Stimulated activated naive B cell treated with anti-CD40 and anti-IgM and Interleukin-4, amounts not matched to agents 10 μg/mL and 1 μg/mL and 100 μg/mL, for 72 hours (primary cell): ENCODE measurements around the gene CTSG.
"Not testable (repeated sequence)": the region's sequence is repeated elsewhere in the genome, so short reads cannot be mapped to it uniquely, and the experiment has no call there.

Source experiments
- ATAC-seq, 2 donors: fragments of 150-1000 bp; cut with Tn5 transposase; replicated peaks; 2 replicates each; pipeline ENCODE4 v1.10.0; 2021; ENCODE audit warnings: moderate library complexity in 1 of 2
- DNase-seq: peaks from one replicate; pipeline ENCODE4 v3.0.0; 2021
- H3K27ac Mint-ChIP-seq: one replicate; pipeline ENCODE4 v1.8.0; 2022; ENCODE audit warnings: mild to moderate bottlenecking, mixed read lengths
- H3K27me3 Mint-ChIP-seq, 2 donors: one replicate each; pipeline ENCODE4 v1.8.0; 2022; ENCODE audit warnings: mixed read lengths in 2 of 2
- H3K36me3 Mint-ChIP-seq, 2 donors: one replicate each; pipeline ENCODE4 v1.8.0; 2022; ENCODE audit warnings: mixed read lengths in 2 of 2, mild to moderate bottlenecking in 1 of 2
- H3K4me1 Mint-ChIP-seq, 2 donors: one replicate each; pipeline ENCODE4 v1.8.0; 2022; ENCODE audit warnings: mixed read lengths in 2 of 2, mild to moderate bottlenecking in 1 of 2
- H3K4me3 Mint-ChIP-seq, 2 donors: one replicate each; pipeline ENCODE4 v1.8.0; 2022; ENCODE audit warnings: mild to moderate bottlenecking in 2 of 2, mixed read lengths in 2 of 2, moderate library complexity in 1 of 2
- H3K9me3 Mint-ChIP-seq, 2 donors: one replicate each; pipeline ENCODE4 v1.8.0; 2022; ENCODE audit warnings: mixed read lengths in 2 of 2, mild to moderate bottlenecking in 1 of 2

Gene CTSG

GRCh38 chr14:24578558-24578957, 2.5 kb upstream of the CTSG start:
- no peak for DNase-seq
- H3K4me1 Mint-ChIP-seq: no peaks in the 10 kb centered on the region
- H3K27ac Mint-ChIP-seq: no peak overlapping the region
- H3K9me3 Mint-ChIP-seq: no peaks in the 10 kb centered on the region
- H3K36me3 Mint-ChIP-seq: no peaks in the 10 kb centered on the region
- H3K27me3 Mint-ChIP-seq: peaks cover 15 to 22% of the 10 kb centered on the region in 2 donors
- no peak overlapping the region for H3K4me3 Mint-ChIP-seq
- no peak for ATAC-seq

- Mint-ChIP-seq H3K36me3 (no peaks in the 10 kb centered on the region), H3K4me3 (no peak overlapping the region), H3K4me1 (no peaks in the 10 kb centered on the region), H3K27me3 (peaks cover 19 to 22% of the 10 kb centered on the region in 2 donors), H3K27ac (no peak overlapping the region), H3K9me3 (no peaks in the 10 kb centered on the region)
- no peak for DNase-seq
- no peak for ATAC-seq
Measured at GRCh38 chr14:24576771-24577170, 721 bp upstream of the CTSG start.

GRCh38 chr14:24574206-24574774, 1.8 kb downstream of the CTSG start:
- peaks cover 2 to 5% of the 10 kb centered on the region in 2 donors for H3K4me1 Mint-ChIP-seq
- peaks cover 3 to 5% of the 10 kb centered on the region in 2 donors for H3K9me3 Mint-ChIP-seq
- H3K36me3 Mint-ChIP-seq: no peaks in the 10 kb centered on the region
- no peak overlapping the region for H3K4me3 Mint-ChIP-seq
- peaks cover 22 to 31% of the 10 kb centered on the region in 2 donors for H3K27me3 Mint-ChIP-seq
- no peak for DNase-seq
- no peak overlapping the region for H3K27ac Mint-ChIP-seq
- ATAC-seq: no peak

GRCh38 chr14:24566318-24566717, 9.7 kb downstream of the CTSG start:
- H3K36me3 Mint-ChIP-seq: peaks cover 5 to 6% of the 10 kb centered on the region in 2 donors
- no peak overlapping the region for H3K4me3 Mint-ChIP-seq
- DNase-seq (no peak), ATAC-seq (no peak)
- peaks cover 2 to 4% of the 10 kb centered on the region in 2 donors for H3K4me1 Mint-ChIP-seq
- H3K27ac Mint-ChIP-seq: no peak overlapping the region
- peaks cover 23 to 37% of the 10 kb centered on the region in 2 donors for H3K27me3 Mint-ChIP-seq
- H3K9me3 Mint-ChIP-seq: peaks cover 26 to 33% of the 10 kb centered on the region in 2 donors

- ATAC-seq: no peak
- Mint-ChIP-seq H3K4me1 (no peaks in the 10 kb centered on the region), H3K27me3 (peaks cover 26 to 33% of the 10 kb centered on the region in 2 donors), H3K36me3 (peaks cover 5 to 6% of the 10 kb centered on the region in 2 donors), H3K9me3 (peaks cover 26 to 33% of the 10 kb centered on the region in 2 donors), H3K4me3 (no peak overlapping the region), H3K27ac (no peak overlapping the region)
- DNase-seq: no peak
Measured at GRCh38 chr14:24565766-24566165, 10.3 kb downstream of the CTSG start.

- H3K27ac Mint-ChIP-seq: no peak overlapping the region
- H3K4me1 Mint-ChIP-seq: no peaks in the 10 kb centered on the region
- H3K36me3 Mint-ChIP-seq: peaks cover 4 to 6% of the 10 kb centered on the region in 2 donors
- peaks cover 19 to 23% of the 10 kb centered on the region in 2 donors for H3K27me3 Mint-ChIP-seq
- H3K9me3 Mint-ChIP-seq: peaks cover 22 to 27% of the 10 kb centered on the region in 2 donors
- H3K4me3 Mint-ChIP-seq: no peak overlapping the region
- DNase-seq: no peak
- ATAC-seq: no peak
Measured at GRCh38 chr14:24563505-24563904, 12.5 kb downstream of the CTSG start.

- DNase-seq (no peak), ATAC-seq (no peak)
- H3K36me3 Mint-ChIP-seq: no peaks in the 10 kb centered on the region
- no peaks in the 10 kb centered on the region for H3K4me1 Mint-ChIP-seq
- H3K9me3 Mint-ChIP-seq: peaks cover 4 to 7% of the 10 kb centered on the region in 2 donors
- no peak overlapping the region for H3K27ac Mint-ChIP-seq
- peaks cover 11 to 19% of the 10 kb centered on the region in 2 donors for H3K27me3 Mint-ChIP-seq
- no peak overlapping the region for H3K4me3 Mint-ChIP-seq
Measured at GRCh38 chr14:24556756-24557155, 19.3 kb downstream of the CTSG start.

GRCh38 chr14:24549064-24549463, 27.0 kb downstream of the CTSG start:
- H3K9me3 Mint-ChIP-seq: peaks cover 29 to 49% of the 10 kb centered on the region in 2 donors
- ATAC-seq, DNase-seq, H3K4me3 Mint-ChIP-seq, H3K4me1 Mint-ChIP-seq, H3K27ac Mint-ChIP-seq: not testable (repeated sequence)
- H3K27me3 Mint-ChIP-seq: peaks cover 5 to 19% of the 10 kb centered on the region in 2 donors
- peaks cover 4 to 12% of the 10 kb centered on the region in 2 donors for H3K36me3 Mint-ChIP-seq

GRCh38 chr14:24542346-24542936, 33.6 kb downstream of the CTSG start:
- Mint-ChIP-seq H3K4me3 (no peak overlapping the region), H3K9me3 (peaks cover 19 to 29% of the 10 kb centered on the region in 2 donors), H3K36me3 (peaks cover 0 to 3% of the 10 kb centered on the region in 2 donors), H3K4me1 (no peaks in the 10 kb centered on the region), H3K27me3 (peaks cover 38 to 41% of the 10 kb centered on the region in 2 donors), H3K27ac (no peak overlapping the region)
- ATAC-seq (no peak), DNase-seq (no peak)

- DNase-seq: peak; percentile 4
- Mint-ChIP-seq H3K27me3 (peaks cover 27 to 31% of the 10 kb centered on the region in 2 donors), H3K4me1 (peaks cover 7 to 12% of the 10 kb centered on the region in 2 donors), H3K27ac (no peak overlapping the region), H3K9me3 (peaks cover 0 to 3% of the 10 kb centered on the region in 2 donors), H3K36me3 (no peaks in the 10 kb centered on the region), H3K4me3 (no peak overlapping the region)
- peak; percentile 87 to 88 for ATAC-seq
Measured at GRCh38 chr14:24535737-24536136, 40.3 kb downstream of the CTSG start.

GRCh38 chr14:24534286-24534685, 41.8 kb downstream of the CTSG start:
- peaks cover 17% of the 10 kb centered on the region in 2 donors for H3K27me3 Mint-ChIP-seq
- ATAC-seq (peak in 1 of 2 donors; percentile 48), DNase-seq (no peak)
- H3K4me1 Mint-ChIP-seq: peaks cover 7 to 12% of the 10 kb centered on the region in 2 donors
- no peak overlapping the region for H3K27ac Mint-ChIP-seq
- no peaks in the 10 kb centered on the region for H3K9me3 Mint-ChIP-seq
- H3K4me3 Mint-ChIP-seq: no peak overlapping the region
- no peaks in the 10 kb centered on the region for H3K36me3 Mint-ChIP-seq

GRCh38 chr14:24525877-24526620, 50.0 kb downstream of the CTSG start:
- not testable (repeated sequence) for ATAC-seq, H3K4me1 Mint-ChIP-seq, H3K36me3 Mint-ChIP-seq, H3K27ac Mint-ChIP-seq, H3K4me3 Mint-ChIP-seq, DNase-seq, H3K9me3 Mint-ChIP-seq
- peaks cover 10 to 22% of the 10 kb centered on the region in 2 donors for H3K27me3 Mint-ChIP-seq
